ENCODE results near the gene SMKR1. TPM values are rescaled to one million over a fixed set of nuclear protein-coding genes. Genes with fewer than 3 reads are reported as not detected.

The SMKR1 gene
- total and polyA plus RNA-seq, 2 experiments from 2014 or later = 2.1 TPM; not detected in 1

GRCh38 chr7:129471402-129471827 lies 30.9 kb upstream of the SMKR1 start:
- H3K9me3 Mint-ChIP-seq = peaks cover 12% of the 10 kb centered on the region
- TF ChIP-seq EZH2phosphoT487 (IDR thresholded peaks at IDR 0.05; ENCODE audit: unreplicated experiment) = no peak
- TF ChIP-seq JUNB (IDR thresholded peaks at IDR 0.05; ENCODE audit: unreplicated experiment) = no peak
- TF ChIP-seq EZH2 (IDR thresholded peaks at IDR 0.05; ENCODE audit: low read depth, unreplicated experiment) = no peak
- no peak for TF ChIP-seq ZNF331 (CRISPR knock-in tag; IDR thresholded peaks at IDR 0.05; ENCODE audit: low read depth)
- TF ChIP-seq NANOG (IDR thresholded peaks at IDR 0.05; ENCODE audit: borderline replicate concordance) = no peak
- TF ChIP-seq POLR2AphosphoS5 (IDR thresholded peaks at IDR 0.05; ENCODE audit: low read depth) = no peak
- TF ChIP-seq CTCF (conservative IDR thresholded peaks at IDR 0.05; ENCODE audit: low read depth in 2 of 2) = no peak
- TF ChIP-seq ZNF114 (CRISPR knock-in tag; IDR thresholded peaks at IDR 0.05) = no peak
- TF ChIP-seq ZNF462 (CRISPR knock-in tag; IDR thresholded peaks at IDR 0.05) = no peak
- no peak for TF ChIP-seq REST (IDR thresholded peaks at IDR 0.05; ENCODE audit: unreplicated experiment)
- no peak for TF ChIP-seq STAT1 (IDR thresholded peaks at IDR 0.05; ENCODE audit: unreplicated experiment)
- TF ChIP-seq ETS1 (IDR thresholded peaks at IDR 0.05) = no peak
- no peak for TF ChIP-seq CREB1 (CRISPR knock-in tag; IDR thresholded peaks at IDR 0.05; ENCODE audit: low read depth)
- no peak for ATAC-seq
- Histone ChIP-seq H3K4me1 (ENCODE audit: insufficient read depth) (peaks cover 15% of the 10 kb centered on the region), H3K36me3 (ENCODE audit: insufficient read depth) (0 out of 2 replicates have a peak, but pooled peaks cover 6% of the 10 kb centered on the region), H2AFZ (no peak overlapping the region), H3K27ac (ENCODE audit: low read depth) (no peak overlapping the region), H3K9me2 (ENCODE audit: insufficient read depth) (no peaks in the 10 kb centered on the region), H3K4me3 (no peak overlapping the region), H3K4me2 (no peak overlapping the region), H4K20me1 (replicated peaks; ENCODE audit: insufficient read depth) (no peaks in the 10 kb centered on the region), H3K27me3 (ENCODE audit: insufficient read depth) (no peaks in the 10 kb centered on the region), H3F3A (replicated peaks; ENCODE audit: low read depth) (no peaks in the 10 kb centered on the region), H3K79me2 (replicated peaks; ENCODE audit: insufficient read depth) (no peaks in the 10 kb centered on the region)
- no peak overlapping the region for H3K4me3 Mint-ChIP-seq
- peaks cover 21% of the 10 kb centered on the region for H3K36me3 Mint-ChIP-seq (ENCODE audit: low read depth)
- peaks cover 8% of the 10 kb centered on the region for H3K27me3 Mint-ChIP-seq (ENCODE audit: insufficient read depth, low read depth, poor library complexity)
- DNase-seq (ENCODE audit: low spot score) = no peak
- no peak overlapping the region for H3K27ac Mint-ChIP-seq
- H3K4me1 Mint-ChIP-seq = peaks cover 26% of the 10 kb centered on the region
